Measurements from ENCODE around the gene PTPMT1.

PTPMT1 gene

DNA sequence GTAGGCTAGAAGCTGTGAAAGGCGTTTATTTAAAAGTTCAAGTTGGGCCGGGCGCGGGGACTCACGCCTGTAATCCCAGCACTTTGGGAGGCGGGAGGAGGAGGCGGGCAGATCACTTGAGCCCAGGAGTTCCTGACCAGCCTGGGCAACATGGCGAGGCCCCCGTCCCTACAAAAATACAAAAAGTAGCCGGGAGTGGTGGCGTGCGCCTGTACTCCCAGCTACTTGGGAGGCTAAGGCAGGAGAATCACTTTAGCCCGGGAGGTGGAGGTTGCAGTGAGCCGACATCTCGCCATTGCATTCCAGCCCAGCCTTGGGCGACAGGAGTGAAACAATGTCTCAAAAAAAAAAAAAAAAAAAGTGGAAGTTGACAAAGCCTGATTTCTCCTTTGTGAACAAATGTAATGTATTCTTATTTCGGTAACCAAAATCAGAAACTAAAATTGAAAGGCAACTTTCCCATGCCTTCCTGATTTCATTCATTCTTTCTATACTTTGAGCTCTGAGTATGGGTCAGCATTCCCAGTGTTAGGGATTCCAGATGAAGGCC, 825 bp downstream of the PTPMT1 start:
- TF ChIP-seq, protein P1, sequence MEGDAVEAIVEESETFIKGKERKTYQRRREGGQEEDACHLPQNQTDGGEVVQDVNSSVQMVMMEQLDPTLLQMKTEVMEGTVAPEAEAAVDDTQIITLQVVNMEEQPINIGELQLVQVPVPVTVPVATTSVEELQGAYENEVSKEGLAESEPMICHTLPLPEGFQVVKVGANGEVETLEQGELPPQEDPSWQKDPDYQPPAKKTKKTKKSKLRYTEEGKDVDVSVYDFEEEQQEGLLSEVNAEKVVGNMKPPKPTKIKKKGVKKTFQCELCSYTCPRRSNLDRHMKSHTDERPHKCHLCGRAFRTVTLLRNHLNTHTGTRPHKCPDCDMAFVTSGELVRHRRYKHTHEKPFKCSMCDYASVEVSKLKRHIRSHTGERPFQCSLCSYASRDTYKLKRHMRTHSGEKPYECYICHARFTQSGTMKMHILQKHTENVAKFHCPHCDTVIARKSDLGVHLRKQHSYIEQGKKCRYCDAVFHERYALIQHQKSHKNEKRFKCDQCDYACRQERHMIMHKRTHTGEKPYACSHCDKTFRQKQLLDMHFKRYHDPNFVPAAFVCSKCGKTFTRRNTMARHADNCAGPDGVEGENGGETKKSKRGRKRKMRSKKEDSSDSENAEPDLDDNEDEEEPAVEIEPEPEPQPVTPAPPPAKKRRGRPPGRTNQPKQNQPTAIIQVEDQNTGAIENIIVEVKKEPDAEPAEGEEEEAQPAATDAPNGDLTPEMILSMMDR (IDR thresholded peaks at IDR 0.05; ENCODE audit: low read depth, low read length) = no peak
- DNase-seq (ENCODE audit: extremely low read depth, low read depth) = no peak

DNA sequence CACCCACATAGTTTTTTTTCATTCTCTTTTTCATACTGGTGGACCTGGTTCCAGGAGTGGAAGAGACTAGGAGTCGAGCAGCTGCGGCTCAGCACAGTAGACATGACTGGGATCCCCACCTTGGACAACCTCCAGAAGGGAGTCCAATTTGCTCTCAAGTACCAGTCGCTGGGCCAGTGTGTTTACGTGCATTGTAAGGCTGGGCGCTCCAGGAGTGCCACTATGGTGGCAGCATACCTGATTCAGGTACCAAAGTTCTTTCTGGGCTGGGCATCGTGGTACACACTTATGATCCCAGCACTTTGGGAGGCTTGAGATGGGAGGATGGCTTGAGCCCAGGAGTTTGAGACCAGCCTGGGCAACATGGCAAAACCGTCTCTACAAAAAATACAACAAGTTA, 4.2 kb downstream of the PTPMT1 start:
- DNase-seq (ENCODE audit: extremely low read depth, low read depth) = no peak
- TF ChIP-seq, protein P1 (IDR thresholded peaks at IDR 0.05; ENCODE audit: low read depth, low read length) = no peak

DNA sequence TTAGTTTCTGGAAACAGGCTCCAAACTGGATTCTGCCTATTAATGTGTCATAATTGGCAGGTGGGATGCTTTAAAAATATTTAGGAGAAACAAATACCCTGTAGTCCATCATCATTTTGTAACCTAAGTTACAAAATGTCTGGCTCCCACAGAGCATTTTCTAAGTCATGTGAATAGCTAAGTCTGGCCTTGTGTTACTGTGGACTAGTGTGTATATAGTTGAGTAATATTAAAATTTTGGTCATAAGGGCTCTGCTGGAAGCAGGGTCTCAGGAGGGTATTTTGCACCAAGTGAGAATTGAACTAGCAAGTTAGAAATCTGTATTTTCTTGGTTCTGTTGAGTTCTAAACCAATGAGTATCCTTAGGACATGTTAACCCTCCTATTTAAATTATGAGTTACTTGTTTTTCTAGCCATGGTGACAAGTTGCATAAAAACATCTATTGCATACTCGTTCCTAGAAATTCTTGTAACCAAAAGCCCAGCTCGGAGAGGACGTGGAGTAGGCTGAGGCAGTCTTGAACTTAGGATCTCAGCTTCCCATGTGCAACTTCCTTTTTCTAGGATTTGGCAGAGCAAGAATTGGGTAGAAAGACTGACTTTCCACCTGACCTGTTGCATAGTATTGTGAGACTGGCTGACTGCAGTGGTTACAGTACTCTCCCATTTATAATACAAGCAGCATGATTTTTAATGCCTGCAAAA, 5.4 kb downstream of the PTPMT1 start:
- DNase-seq (ENCODE audit: extremely low read depth, low read depth) = no peak
- TF ChIP-seq, protein P1 (IDR thresholded peaks at IDR 0.05; ENCODE audit: low read depth, low read length) = no peak

DNA sequence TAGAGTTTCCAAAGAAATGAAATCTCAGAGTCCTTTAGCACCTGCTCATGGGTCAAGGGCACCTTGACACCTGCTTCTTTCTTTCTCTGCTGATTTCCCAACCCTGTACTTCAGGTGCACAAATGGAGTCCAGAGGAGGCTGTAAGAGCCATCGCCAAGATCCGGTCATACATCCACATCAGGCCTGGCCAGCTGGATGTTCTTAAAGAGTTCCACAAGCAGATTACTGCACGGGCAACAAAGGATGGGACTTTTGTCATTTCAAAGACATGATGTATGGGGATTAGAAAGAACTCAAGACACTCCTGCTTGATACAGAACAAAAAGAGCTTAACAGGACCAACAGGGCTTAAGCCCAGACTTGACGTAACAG, 5.9 kb downstream of the PTPMT1 start:
- no peak for DNase-seq (ENCODE audit: extremely low read depth, low read depth)
- TF ChIP-seq, protein P1 (IDR thresholded peaks at IDR 0.05; ENCODE audit: low read depth, low read length) = no peak

DNA sequence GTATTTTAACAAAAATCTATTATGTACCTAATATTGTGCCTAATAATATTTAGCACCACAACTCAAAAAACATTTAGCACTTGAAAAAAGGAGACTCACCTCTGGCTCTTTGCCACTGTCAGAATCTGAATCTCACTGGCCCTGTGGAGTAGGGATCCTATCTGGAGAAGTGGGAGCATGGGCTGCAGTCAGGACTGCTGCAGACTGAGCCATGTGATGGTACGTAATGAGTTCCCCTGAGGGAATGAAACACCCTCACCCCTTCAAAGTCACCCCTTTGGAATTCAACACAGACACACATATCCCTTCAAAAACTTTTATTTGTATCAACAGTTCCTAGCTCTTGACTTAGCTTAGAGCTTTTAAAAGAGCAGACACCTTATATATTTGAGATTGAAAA, 6.5 kb downstream of the PTPMT1 start:
- DNase-seq (ENCODE audit: extremely low read depth, low read depth) = no peak
- TF ChIP-seq, protein P1 (IDR thresholded peaks at IDR 0.05; ENCODE audit: low read depth, low read length) = no peak

DNA sequence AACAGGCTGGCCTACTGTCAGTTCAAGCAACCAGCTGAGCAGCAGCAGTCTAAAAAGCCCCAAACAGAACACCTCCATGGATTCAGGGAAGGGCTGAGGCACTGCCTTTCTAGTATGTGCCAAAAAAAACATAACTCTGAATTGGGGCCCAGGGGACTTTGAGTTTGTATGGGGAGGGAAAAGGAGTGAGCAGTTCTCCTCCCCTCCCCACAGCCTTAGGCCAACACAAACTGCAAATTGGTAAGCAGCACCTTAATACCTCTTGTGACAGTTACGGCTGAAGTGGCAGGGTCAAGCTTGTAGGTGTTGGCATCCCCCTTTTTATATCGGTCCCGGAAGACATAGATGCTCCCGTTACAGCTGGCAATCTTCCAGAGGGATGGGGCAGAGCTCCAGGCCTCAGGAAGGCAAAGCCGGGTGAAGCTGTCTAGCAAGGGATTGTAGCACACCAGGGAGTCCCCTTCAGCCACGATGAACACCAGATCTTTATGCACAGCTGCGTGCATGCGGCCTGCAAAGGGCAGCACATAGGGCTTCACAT, 7.4 kb downstream of the PTPMT1 start:
- TF ChIP-seq, protein P1 (IDR thresholded peaks at IDR 0.05; ENCODE audit: low read depth, low read length) = no peak
- DNase-seq (ENCODE audit: extremely low read depth, low read depth) = no peak

DNA sequence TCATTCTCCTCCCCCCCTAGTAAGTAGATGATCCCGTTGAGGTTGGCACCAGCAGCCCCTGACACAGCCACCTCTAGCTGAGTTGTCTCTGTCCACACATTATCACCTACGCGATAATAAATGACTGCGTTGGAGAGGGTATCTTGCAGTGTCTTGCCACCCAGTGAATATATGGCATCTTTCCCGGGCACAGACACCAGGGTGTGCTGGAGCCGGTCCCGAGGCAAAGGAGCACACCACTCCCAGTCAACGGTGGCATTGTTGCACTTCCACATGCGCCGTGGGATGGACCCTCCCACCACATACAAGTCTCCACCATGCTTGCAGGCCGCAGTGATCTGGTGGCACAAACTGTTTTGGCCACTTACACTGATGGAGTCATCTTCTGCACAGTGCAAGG, 7.9 kb downstream of the PTPMT1 start:
- DNase-seq (ENCODE audit: extremely low read depth, low read depth) = no peak
- TF ChIP-seq, protein P1 (IDR thresholded peaks at IDR 0.05; ENCODE audit: low read depth, low read length) = no peak

Data from AG09319 (cell line).